SK-N-SH treated with all-trans-retinoic acid at 6 μM for 48 hours (cell line): ENCODE data around the gene ZBTB7C.

Experiments used
- ATAC-seq: fragments of 200-7000 bp; cut with Tn5 transposase; 3 replicates; pipeline ENCODE4 v1.9.1; 2020; ENCODE audit warnings: mild to moderate bottlenecking, moderate library complexity
- ARNTL ChIP-seq: fragments of 450-650 bp; formaldehyde crosslinking; IDR thresholded peaks from 2 replicates; pipeline ENCODE4 v1.5.0; 2020; ENCODE audit warnings: low read depth, mild to moderate bottlenecking, moderate library complexity, borderline replicate concordance
- BACH2 ChIP-seq: fragments of 250-450 bp; sonication (Bioruptor Pico); IDR thresholded peaks from 2 replicates; pipeline ENCODE4 v1.9.0; 2021; ENCODE audit warnings: mild to moderate bottlenecking, borderline replicate concordance
- ESRRG ChIP-seq: fragments of 250-450 bp; sonication (Bioruptor Pico); IDR thresholded peaks from 2 replicates; pipeline ENCODE4 v1.6.1; 2021; ENCODE audit warnings: mild to moderate bottlenecking
- GLIS3 ChIP-seq: fragments of 250-450 bp; sonication (Bioruptor Pico); IDR thresholded peaks from 2 replicates; pipeline ENCODE4 v1.5.0; 2020; ENCODE audit warnings: mild to moderate bottlenecking, moderate library complexity
- ISL1 ChIP-seq: fragments of 250-450 bp; sonication (Bioruptor Pico); IDR thresholded peaks from 2 replicates; pipeline ENCODE4 v2.1.2; 2022; ENCODE audit warnings: mild to moderate bottlenecking, moderate library complexity
- OSR1 ChIP-seq: fragments of 250-450 bp; sonication (Bioruptor Pico); IDR thresholded peaks from 2 replicates; pipeline ENCODE4 v1.8.0; 2022; ENCODE audit warnings: moderate library complexity, mild to moderate bottlenecking, inconsistent platforms
- RARB ChIP-seq: fragments of 250-450 bp; sonication (Bioruptor Pico); IDR thresholded peaks from 2 replicates; pipeline ENCODE4 v1.8.0; 2021; ENCODE audit warnings: mild to moderate bottlenecking, moderate library complexity
- SNAI2 ChIP-seq: fragments of 250-450 bp; sonication (Bioruptor Pico); IDR thresholded peaks from 2 replicates; pipeline ENCODE4 v1.5.0; 2020; ENCODE audit warnings: mild to moderate bottlenecking, moderate library complexity
- TCF4 ChIP-seq: fragments of 250-450 bp; sonication (Bioruptor Pico); IDR thresholded peaks from 2 replicates; pipeline ENCODE4 v1.8.0; 2021; ENCODE audit warnings: mild to moderate bottlenecking, moderate library complexity, borderline replicate concordance
- ZC3H10 ChIP-seq: fragments of 250-450 bp; sonication (Bioruptor Pico); IDR thresholded peaks from 2 replicates; pipeline ENCODE4 v1.5.1; 2021; ENCODE audit warnings: mild to moderate bottlenecking, moderate library complexity
- ZFP3 ChIP-seq: fragments of 250-450 bp; sonication (Bioruptor Pico); IDR thresholded peaks from 2 replicates; pipeline ENCODE4 v1.5.0; 2020; ENCODE audit warnings: mild to moderate bottlenecking, moderate library complexity
- ZFP30 ChIP-seq: fragments of 450-650 bp; formaldehyde crosslinking; IDR thresholded peaks from 2 replicates; pipeline ENCODE4 v1.5.0; 2022; ENCODE audit warnings: mild to moderate bottlenecking, moderate library complexity
- ZNF565 ChIP-seq: fragments of 450-650 bp; formaldehyde crosslinking; conservative IDR thresholded peaks from 2 replicates; pipeline ENCODE4 v1.5.0; 2020; ENCODE audit warnings: low read depth, mild to moderate bottlenecking, moderate library complexity
- ZNF70 ChIP-seq: fragments of 450-650 bp; formaldehyde crosslinking; IDR thresholded peaks from 2 replicates; pipeline ENCODE4 v1.5.0; 2020; ENCODE audit warnings: mild to moderate bottlenecking, moderate library complexity
- ZNF8 ChIP-seq: fragments of 450-650 bp; formaldehyde crosslinking; IDR thresholded peaks from 2 replicates; pipeline ENCODE4 v1.5.0; 2020; ENCODE audit warnings: mild to moderate bottlenecking, moderate library complexity
- TF ChIP-seq, protein P1 (sequence below): fragments of 250-450 bp; sonication (Bioruptor Pico); IDR thresholded peaks from 2 replicates; pipeline ENCODE4 v1.5.1; 2021; ENCODE audit warnings: mild to moderate bottlenecking, moderate library complexity
- TF ChIP-seq, protein P2 (sequence below): fragments of 250-450 bp; sonication (Bioruptor Pico); IDR thresholded peaks from 2 replicates; pipeline ENCODE4 v1.5.0; 2020; ENCODE audit warnings: mild to moderate bottlenecking, moderate library complexity
- TF ChIP-seq, protein P3 (sequence below): fragments of 250-450 bp; sonication (Bioruptor Pico); IDR thresholded peaks from 2 replicates; pipeline ENCODE4 v1.8.0; 2020; ENCODE audit warnings: mild to moderate bottlenecking, moderate library complexity, borderline replicate concordance
- TF ChIP-seq, protein P4 (sequence below): fragments of 250-450 bp; sonication (Bioruptor Pico); IDR thresholded peaks from 2 replicates; pipeline ENCODE4 v1.8.0; 2021; ENCODE audit warnings: low read depth, mild to moderate bottlenecking, moderate library complexity, borderline replicate concordance
- TF ChIP-seq, protein P5 (sequence below): fragments of 250-450 bp; sonication (Bioruptor Pico); IDR thresholded peaks from 2 replicates; pipeline ENCODE4 v1.5.1; 2020; ENCODE audit warnings: low read depth, mild to moderate bottlenecking, moderate library complexity

The ZBTB7C gene

GRCh38 chr18:48170651-48171050, 238.5 kb downstream of the ZBTB7C start:
- ATAC-seq, result no peak
- TF ChIP-seq, protein P1, sequence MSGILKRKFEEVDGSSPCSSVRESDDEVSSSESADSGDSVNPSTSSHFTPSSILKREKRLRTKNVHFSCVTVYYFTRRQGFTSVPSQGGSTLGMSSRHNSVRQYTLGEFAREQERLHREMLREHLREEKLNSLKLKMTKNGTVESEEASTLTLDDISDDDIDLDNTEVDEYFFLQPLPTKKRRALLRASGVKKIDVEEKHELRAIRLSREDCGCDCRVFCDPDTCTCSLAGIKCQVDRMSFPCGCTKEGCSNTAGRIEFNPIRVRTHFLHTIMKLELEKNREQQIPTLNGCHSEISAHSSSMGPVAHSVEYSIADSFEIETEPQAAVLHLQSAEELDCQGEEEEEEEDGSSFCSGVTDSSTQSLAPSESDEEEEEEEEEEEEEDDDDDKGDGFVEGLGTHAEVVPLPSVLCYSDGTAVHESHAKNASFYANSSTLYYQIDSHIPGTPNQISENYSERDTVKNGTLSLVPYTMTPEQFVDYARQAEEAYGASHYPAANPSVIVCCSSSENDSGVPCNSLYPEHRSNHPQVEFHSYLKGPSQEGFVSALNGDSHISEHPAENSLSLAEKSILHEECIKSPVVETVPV (CRISPR knock-in tag), result no peak
- TF ChIP-seq GLIS3 (CRISPR knock-in tag) (no peak), RARB (CRISPR knock-in tag) (no peak), ZC3H10 (no peak), ZNF8 (no peak), ISL1 (CRISPR knock-in tag) (no peak), SNAI2 (CRISPR knock-in tag) (no peak), ZFP30 (CRISPR knock-in tag) (no peak), BACH2 (CRISPR knock-in tag) (no peak), OSR1 (CRISPR knock-in tag) (no peak), ESRRG (CRISPR knock-in tag) (no peak), ARNTL (CRISPR knock-in tag) (no peak), TCF4 (CRISPR knock-in tag) (no peak), ZFP3 (CRISPR knock-in tag) (no peak)
- TF ChIP-seq, protein P2, sequence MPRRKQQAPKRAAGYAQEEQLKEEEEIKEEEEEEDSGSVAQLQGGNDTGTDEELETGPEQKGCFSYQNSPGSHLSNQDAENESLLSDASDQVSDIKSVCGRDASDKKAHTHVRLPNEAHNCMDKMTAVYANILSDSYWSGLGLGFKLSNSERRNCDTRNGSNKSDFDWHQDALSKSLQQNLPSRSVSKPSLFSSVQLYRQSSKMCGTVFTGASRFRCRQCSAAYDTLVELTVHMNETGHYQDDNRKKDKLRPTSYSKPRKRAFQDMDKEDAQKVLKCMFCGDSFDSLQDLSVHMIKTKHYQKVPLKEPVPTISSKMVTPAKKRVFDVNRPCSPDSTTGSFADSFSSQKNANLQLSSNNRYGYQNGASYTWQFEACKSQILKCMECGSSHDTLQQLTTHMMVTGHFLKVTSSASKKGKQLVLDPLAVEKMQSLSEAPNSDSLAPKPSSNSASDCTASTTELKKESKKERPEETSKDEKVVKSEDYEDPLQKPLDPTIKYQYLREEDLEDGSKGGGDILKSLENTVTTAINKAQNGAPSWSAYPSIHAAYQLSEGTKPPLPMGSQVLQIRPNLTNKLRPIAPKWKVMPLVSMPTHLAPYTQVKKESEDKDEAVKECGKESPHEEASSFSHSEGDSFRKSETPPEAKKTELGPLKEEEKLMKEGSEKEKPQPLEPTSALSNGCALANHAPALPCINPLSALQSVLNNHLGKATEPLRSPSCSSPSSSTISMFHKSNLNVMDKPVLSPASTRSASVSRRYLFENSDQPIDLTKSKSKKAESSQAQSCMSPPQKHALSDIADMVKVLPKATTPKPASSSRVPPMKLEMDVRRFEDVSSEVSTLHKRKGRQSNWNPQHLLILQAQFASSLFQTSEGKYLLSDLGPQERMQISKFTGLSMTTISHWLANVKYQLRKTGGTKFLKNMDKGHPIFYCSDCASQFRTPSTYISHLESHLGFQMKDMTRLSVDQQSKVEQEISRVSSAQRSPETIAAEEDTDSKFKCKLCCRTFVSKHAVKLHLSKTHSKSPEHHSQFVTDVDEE (CRISPR knock-in tag), result no peak
- TF ChIP-seq, protein P3, sequence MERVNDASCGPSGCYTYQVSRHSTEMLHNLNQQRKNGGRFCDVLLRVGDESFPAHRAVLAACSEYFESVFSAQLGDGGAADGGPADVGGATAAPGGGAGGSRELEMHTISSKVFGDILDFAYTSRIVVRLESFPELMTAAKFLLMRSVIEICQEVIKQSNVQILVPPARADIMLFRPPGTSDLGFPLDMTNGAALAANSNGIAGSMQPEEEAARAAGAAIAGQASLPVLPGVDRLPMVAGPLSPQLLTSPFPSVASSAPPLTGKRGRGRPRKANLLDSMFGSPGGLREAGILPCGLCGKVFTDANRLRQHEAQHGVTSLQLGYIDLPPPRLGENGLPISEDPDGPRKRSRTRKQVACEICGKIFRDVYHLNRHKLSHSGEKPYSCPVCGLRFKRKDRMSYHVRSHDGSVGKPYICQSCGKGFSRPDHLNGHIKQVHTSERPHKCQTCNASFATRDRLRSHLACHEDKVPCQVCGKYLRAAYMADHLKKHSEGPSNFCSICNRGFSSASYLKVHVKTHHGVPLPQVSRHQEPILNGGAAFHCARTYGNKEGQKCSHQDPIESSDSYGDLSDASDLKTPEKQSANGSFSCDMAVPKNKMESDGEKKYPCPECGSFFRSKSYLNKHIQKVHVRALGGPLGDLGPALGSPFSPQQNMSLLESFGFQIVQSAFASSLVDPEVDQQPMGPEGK (CRISPR knock-in tag), result no peak
- TF ChIP-seq, protein P4, sequence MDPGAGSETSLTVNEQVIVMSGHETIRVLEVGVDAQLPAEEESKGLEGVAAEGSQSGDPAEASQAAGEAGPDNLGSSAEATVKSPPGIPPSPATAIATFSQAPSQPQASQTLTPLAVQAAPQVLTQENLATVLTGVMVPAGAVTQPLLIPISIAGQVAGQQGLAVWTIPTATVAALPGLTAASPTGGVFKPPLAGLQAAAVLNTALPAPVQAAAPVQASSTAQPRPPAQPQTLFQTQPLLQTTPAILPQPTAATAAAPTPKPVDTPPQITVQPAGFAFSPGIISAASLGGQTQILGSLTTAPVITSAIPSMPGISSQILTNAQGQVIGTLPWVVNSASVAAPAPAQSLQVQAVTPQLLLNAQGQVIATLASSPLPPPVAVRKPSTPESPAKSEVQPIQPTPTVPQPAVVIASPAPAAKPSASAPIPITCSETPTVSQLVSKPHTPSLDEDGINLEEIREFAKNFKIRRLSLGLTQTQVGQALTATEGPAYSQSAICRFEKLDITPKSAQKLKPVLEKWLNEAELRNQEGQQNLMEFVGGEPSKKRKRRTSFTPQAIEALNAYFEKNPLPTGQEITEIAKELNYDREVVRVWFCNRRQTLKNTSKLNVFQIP (CRISPR knock-in tag), result no peak
- TF ChIP-seq, protein P5, sequence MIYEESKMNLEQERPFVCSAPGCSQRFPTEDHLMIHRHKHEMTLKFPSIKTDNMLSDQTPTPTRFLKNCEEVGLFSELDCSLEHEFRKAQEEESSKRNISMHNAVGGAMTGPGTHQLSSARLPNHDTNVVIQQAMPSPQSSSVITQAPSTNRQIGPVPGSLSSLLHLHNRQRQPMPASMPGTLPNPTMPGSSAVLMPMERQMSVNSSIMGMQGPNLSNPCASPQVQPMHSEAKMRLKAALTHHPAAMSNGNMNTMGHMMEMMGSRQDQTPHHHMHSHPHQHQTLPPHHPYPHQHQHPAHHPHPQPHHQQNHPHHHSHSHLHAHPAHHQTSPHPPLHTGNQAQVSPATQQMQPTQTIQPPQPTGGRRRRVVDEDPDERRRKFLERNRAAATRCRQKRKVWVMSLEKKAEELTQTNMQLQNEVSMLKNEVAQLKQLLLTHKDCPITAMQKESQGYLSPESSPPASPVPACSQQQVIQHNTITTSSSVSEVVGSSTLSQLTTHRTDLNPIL (CRISPR knock-in tag), result no peak
- TF ChIP-seq, all 23 proteins: peak for 0

DNA sequence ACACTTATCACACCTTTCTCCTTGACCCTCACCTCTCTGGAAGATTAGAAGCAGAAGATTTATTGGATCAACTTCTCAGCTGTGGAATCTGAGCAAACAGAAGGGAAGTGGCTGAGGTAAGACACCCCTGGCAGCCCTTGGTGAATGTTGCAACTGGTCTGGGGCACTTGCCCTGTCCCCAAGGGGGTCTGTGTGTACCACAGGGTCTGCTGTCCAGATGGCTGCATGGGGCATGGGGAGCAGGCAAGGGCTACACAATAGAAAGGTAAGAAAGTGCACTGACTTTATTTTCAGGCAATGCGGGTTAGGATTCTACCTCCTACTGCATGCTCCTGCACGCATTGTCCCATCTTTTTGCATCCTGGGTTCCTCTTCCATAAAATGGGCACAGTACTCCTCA, 240.3 kb downstream of the ZBTB7C start:
- no peak for ATAC-seq
- TF ChIP-seq, protein P2 (CRISPR knock-in tag), result no peak
- no peak for TF ChIP-seq TCF4 (CRISPR knock-in tag)
- TF ChIP-seq ZFP30 (CRISPR knock-in tag), result no peak
- TF ChIP-seq ZNF8, result no peak
- no peak for TF ChIP-seq BACH2 (CRISPR knock-in tag)

DNA sequence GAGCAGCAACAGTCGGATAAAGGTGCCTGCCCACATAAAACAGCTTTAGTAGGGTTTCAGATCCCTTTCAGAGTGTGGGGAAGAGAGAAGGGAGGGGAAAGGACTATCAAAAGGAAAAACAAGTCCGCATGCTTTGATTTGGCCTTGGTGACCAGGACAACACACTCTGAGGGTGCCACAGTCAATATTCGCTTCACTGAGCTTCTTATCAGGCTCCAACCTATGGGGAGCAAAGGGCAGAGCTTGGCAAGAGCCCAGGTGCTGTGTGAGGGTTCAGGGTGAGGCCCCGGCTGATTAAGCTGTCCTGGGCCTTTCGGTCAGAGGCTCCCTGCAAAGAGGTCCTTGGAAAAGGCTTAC, 241.3 kb downstream of the ZBTB7C start:
- ATAC-seq, result no peak
- TF ChIP-seq ZNF8 (no peak), OSR1 (CRISPR knock-in tag) (no peak), ZNF70 (CRISPR knock-in tag) (no peak), ZNF565 (CRISPR knock-in tag) (no peak), GLIS3 (CRISPR knock-in tag) (no peak), ZFP30 (CRISPR knock-in tag) (no peak), SNAI2 (CRISPR knock-in tag) (no peak), BACH2 (CRISPR knock-in tag) (no peak)
